SJCRH30 (cell line): ENCODE measurements around the gene CFAP65. TPM values are rescaled to one million over a fixed set of nuclear protein-coding genes. Genes with fewer than 3 reads are reported as not detected.

Source experiments
- DNase-seq, 2 experiments: peaks; one replicate each; pipeline ENCODE4 v3.0.0-alpha.2; 2015 to 2020
- H3K27ac ChIP-seq: fragments of 250-450 bp; sonication (Bioruptor Pico); 2 replicates; pipeline ENCODE4 v1.5.1; 2020; ENCODE audit warnings: mild to moderate bottlenecking, moderate library complexity
- H3K27me3 ChIP-seq: fragments of 250-450 bp; sonication (Bioruptor Pico); 2 replicates; pipeline ENCODE4 v1.5.1; 2020; ENCODE audit warnings: mild to moderate bottlenecking, moderate library complexity
- H3K36me3 ChIP-seq: fragments of 250-450 bp; sonication (Bioruptor Pico); 2 replicates; pipeline ENCODE4 v1.5.1; 2020; ENCODE audit warnings: mild to moderate bottlenecking, moderate library complexity
- H3K4me1 ChIP-seq: fragments of 250-450 bp; sonication (Bioruptor Pico); 2 replicates; pipeline ENCODE4 v1.5.1; 2020; ENCODE audit warnings: mild to moderate bottlenecking, moderate library complexity
- H3K4me3 ChIP-seq: fragments of 250-450 bp; sonication (Bioruptor Pico); 2 replicates; pipeline ENCODE4 v1.5.1; 2020; ENCODE audit warnings: mild to moderate bottlenecking, moderate library complexity
- H3K9me3 ChIP-seq: fragments of 250-450 bp; sonication (Bioruptor Pico); replicated peaks from 2 replicates; pipeline ENCODE4 v1.5.1; 2020; ENCODE audit warnings: mild to moderate bottlenecking, moderate library complexity
- total RNA-seq: library from RNA; depleted of rRNA; stranded (reverse); fragments of >200 nt; shearing (Covaris generic); gene quantifications from 2 replicates; pipeline ENCODE4 v1.2.3, GENCODE V29; 2014

Gene CFAP65
- total RNA-seq, 1 experiment from 2014 or later: not detected

- DNase-seq: no peak
- no peak overlapping the region for H3K4me3 ChIP-seq
- no peaks in the 10 kb centered on the region for H3K4me1 ChIP-seq
- no peaks in the 10 kb centered on the region for H3K9me3 ChIP-seq
- no peaks in the 10 kb centered on the region for H3K36me3 ChIP-seq
- no peaks in the 10 kb centered on the region for H3K27me3 ChIP-seq
- H3K27ac ChIP-seq: no peak overlapping the region
Observed at GRCh38 chr2:218975060-218975777, 66.1 kb downstream of the CFAP65 start.

- no peak overlapping the region for H3K27ac ChIP-seq
- H3K36me3 ChIP-seq: no peaks in the 10 kb centered on the region
- DNase-seq: no peak
- H3K27me3 ChIP-seq: no peaks in the 10 kb centered on the region
- H3K9me3 ChIP-seq: no peaks in the 10 kb centered on the region
- H3K4me1 ChIP-seq: no peaks in the 10 kb centered on the region
- H3K4me3 ChIP-seq: no peak overlapping the region
Observed at GRCh38 chr2:218970894-218971293, 70.4 kb downstream of the CFAP65 start.

- H3K36me3 ChIP-seq: no peaks in the 10 kb centered on the region
- H3K27ac ChIP-seq: peak overlapping the region; percentile 66
- peaks cover 14% of the 10 kb centered on the region for H3K4me1 ChIP-seq
- DNase-seq: peak; percentile 60 to 70
- H3K9me3 ChIP-seq: no peaks in the 10 kb centered on the region
- H3K27me3 ChIP-seq: no peaks in the 10 kb centered on the region
- H3K4me3 ChIP-seq: peak overlapping the region; percentile 54
Observed at GRCh38 chr2:218964041-218964771, 77.1 kb downstream of the CFAP65 start.

- no peaks in the 10 kb centered on the region for H3K9me3 ChIP-seq
- no peaks in the 10 kb centered on the region for H3K36me3 ChIP-seq
- H3K27me3 ChIP-seq: no peaks in the 10 kb centered on the region
- H3K4me1 ChIP-seq: peaks cover 14% of the 10 kb centered on the region
- peak overlapping the region; percentile 54 for H3K4me3 ChIP-seq
- no peak for DNase-seq
- peak overlapping the region; percentile 66 for H3K27ac ChIP-seq
Observed at GRCh38 chr2:218963601-218964000, 77.7 kb downstream of the CFAP65 start.

GRCh38 chr2:218962859-218963492 is 78.3 kb downstream of the CFAP65 start:
- peaks cover 14% of the 10 kb centered on the region for H3K4me1 ChIP-seq
- peak overlapping the region; percentile 54 for H3K4me3 ChIP-seq
- no peaks in the 10 kb centered on the region for H3K9me3 ChIP-seq
- H3K27me3 ChIP-seq: no peaks in the 10 kb centered on the region
- DNase-seq: peak; percentile 95 to 96
- H3K27ac ChIP-seq: peak overlapping the region; percentile 66
- no peaks in the 10 kb centered on the region for H3K36me3 ChIP-seq

GRCh38 chr2:218961651-218962570 is 79.4 kb downstream of the CFAP65 start:
- H3K27ac ChIP-seq: no peak overlapping the region
- peaks cover 14% of the 10 kb centered on the region for H3K4me1 ChIP-seq
- peak in 1 of 2 experiments; percentile 32 for DNase-seq
- no peak overlapping the region for H3K4me3 ChIP-seq
- no peaks in the 10 kb centered on the region for H3K27me3 ChIP-seq
- H3K9me3 ChIP-seq: no peaks in the 10 kb centered on the region
- no peaks in the 10 kb centered on the region for H3K36me3 ChIP-seq

- no peaks in the 10 kb centered on the region for H3K9me3 ChIP-seq
- H3K27me3 ChIP-seq: no peaks in the 10 kb centered on the region
- H3K27ac ChIP-seq: no peak overlapping the region
- peaks cover 14% of the 10 kb centered on the region for H3K4me1 ChIP-seq
- no peak overlapping the region for H3K4me3 ChIP-seq
- no peaks in the 10 kb centered on the region for H3K36me3 ChIP-seq
- no peak for DNase-seq
Observed at GRCh38 chr2:218961229-218961628, 80.1 kb downstream of the CFAP65 start.

- no peak overlapping the region for H3K4me3 ChIP-seq
Observed at GRCh38 chr2:218960309-218961165, 80.8 kb downstream of the CFAP65 start.

GRCh38 chr2:218959761-218960308 is 81.5 kb downstream of the CFAP65 start:
- Histone ChIP-seq H3K27ac (no peak overlapping the region), H3K36me3 (no peaks in the 10 kb centered on the region), H3K4me1 (peaks cover 14% of the 10 kb centered on the region), H3K4me3 (peak overlapping the region; percentile 58), H3K27me3 (no peaks in the 10 kb centered on the region), H3K9me3 (no peaks in the 10 kb centered on the region)
- DNase-seq: no peak

More at GRCh38 chr2:218960309-218961165, 80.8 kb downstream of the CFAP65 start:
- H3K4me1 ChIP-seq: peaks cover 14% of the 10 kb centered on the region
- no peaks in the 10 kb centered on the region for H3K9me3 ChIP-seq
- H3K36me3 ChIP-seq: no peaks in the 10 kb centered on the region
- DNase-seq: no peak
- H3K27me3 ChIP-seq: no peaks in the 10 kb centered on the region
- H3K27ac ChIP-seq: no peak overlapping the region

GRCh38 chr2:218959141-218959731 is 82.1 kb downstream of the CFAP65 start, which contains the start of gene CDK5R2:
Gene CDK5R2, plus strand, starts transcription at chr2:218959666. Its CDS starts 155 bp downstream, at chr2:218959821.
- H3K36me3 ChIP-seq: no peaks in the 10 kb centered on the region
- no peak within 1 kb of the TSS for H3K27ac ChIP-seq
- no peaks in the 10 kb centered on the region for H3K9me3 ChIP-seq
- DNase-seq: peak; percentile 94 to 95
- H3K4me3 ChIP-seq: peak within 1 kb of the TSS; percentile 58
- H3K27me3 ChIP-seq: no peaks in the 10 kb centered on the region
- H3K4me1 ChIP-seq: peaks cover 8% of the 10 kb centered on the region

- H3K4me3 ChIP-seq: no peak overlapping the region
Observed at GRCh38 chr2:218958276-218958675, 83.0 kb downstream of the CFAP65 start.

GRCh38 chr2:218957671-218958070 is 83.6 kb downstream of the CFAP65 start:
- Histone ChIP-seq H3K4me1 (no peaks in the 10 kb centered on the region), H3K4me3 (no peak overlapping the region), H3K27me3 (no peaks in the 10 kb centered on the region), H3K9me3 (no peaks in the 10 kb centered on the region), H3K27ac (no peak overlapping the region), H3K36me3 (no peaks in the 10 kb centered on the region)
- DNase-seq: no peak

More at GRCh38 chr2:218958276-218958675, 83.0 kb downstream of the CFAP65 start:
- Histone ChIP-seq H3K36me3 (no peaks in the 10 kb centered on the region), H3K9me3 (no peaks in the 10 kb centered on the region), H3K4me1 (no peaks in the 10 kb centered on the region), H3K27ac (no peak overlapping the region), H3K27me3 (no peaks in the 10 kb centered on the region)
- no peak for DNase-seq

GRCh38 chr2:218956039-218956438 is 85.3 kb downstream of the CFAP65 start:
- H3K9me3 ChIP-seq: no peaks in the 10 kb centered on the region
- no peaks in the 10 kb centered on the region for H3K27me3 ChIP-seq
- no peak overlapping the region for H3K27ac ChIP-seq

More at GRCh38 chr2:218956039-218956438, 85.3 kb downstream of the CFAP65 start:
- DNase-seq: no peak
- Histone ChIP-seq H3K4me3 (no peak overlapping the region), H3K36me3 (no peaks in the 10 kb centered on the region), H3K4me1 (no peaks in the 10 kb centered on the region)
